AG10803 (cell line): ENCODE measurements around the gene MYOM3.
A peak's percentile ranks its signal among the peaks of the same experiment; 100 is the strongest.

Experiments
- DNase-seq: peaks from one replicate; pipeline ENCODE4 v3.0.0; 2010; ENCODE audit warnings: low read depth
- H3K4me3 ChIP-seq: 2 replicates; pipeline ENCODE4 v1.5.1; 2011; ENCODE audit warnings: mild to moderate bottlenecking, low read length, control low read depth
- CTCF ChIP-seq: conservative IDR thresholded peaks from 2 replicates; pipeline ENCODE4 v1.5.1; 2011; ENCODE audit warnings: mild to moderate bottlenecking, low read length, control low read depth, inconsistent platforms

MYOM3 gene

GRCh38 chr1:24027838-24028468 is 84.0 kb downstream of the MYOM3 start:
- H3K4me3 ChIP-seq, result no peak overlapping the region
- TF ChIP-seq CTCF, result peak; percentile 79
- DNase-seq, result peak; percentile 69

GRCh38 chr1:24022581-24023361 is 89.2 kb downstream of the MYOM3 start:
- TF ChIP-seq CTCF, result no peak
- H3K4me3 ChIP-seq, result no peak overlapping the region
- DNase-seq, result peak; percentile 74

- no peak for TF ChIP-seq CTCF
- no peak overlapping the region for H3K4me3 ChIP-seq
- DNase-seq, result peak; percentile 42
Measured at GRCh38 chr1:24021403-24022266, 90.3 kb downstream of the MYOM3 start.

GRCh38 chr1:24020470-24020869 is 91.5 kb downstream of the MYOM3 start:
- DNase-seq, result no peak
- no peak for TF ChIP-seq CTCF
- no peak overlapping the region for H3K4me3 ChIP-seq

- no peak for TF ChIP-seq CTCF
- DNase-seq, result peak; percentile 70
- no peak overlapping the region for H3K4me3 ChIP-seq
Measured at GRCh38 chr1:24020025-24020424, 91.9 kb downstream of the MYOM3 start.

GRCh38 chr1:24018611-24019580 is 93.0 kb downstream of the MYOM3 start:
- no peak for TF ChIP-seq CTCF
- DNase-seq, result peak; percentile 100
- H3K4me3 ChIP-seq, result no peak overlapping the region
